IMR-90 (cell line): ENCODE measurements around the gene GPR179. TPM values are rescaled to one million over a fixed set of nuclear protein-coding genes. Genes with fewer than 3 reads are reported as not detected.

ENCODE experiments used
- ATAC-seq: fragments of 200-7000 bp; cut with Tn5 transposase; 2 replicates; pipeline ENCODE4 v1.9.1; 2020; ENCODE audit warnings: low read depth, mild to moderate bottlenecking, moderate library complexity
- BruUV-seq: library from RNA; stranded (reverse); fragments of 400-500 nt; replicated peaks from 2 replicates; lab custom pipeline; 2021; lab: Mats Ljungman, UMichigan
- CTCF ChIA-PET: fragments of 300-600 bp; formaldehyde crosslinking; extraction: SDS; loops from one replicate; lab custom pipeline; 2021; ENCODE audit warnings: antibody characterized with exemption; lab: Yijun Ruan, JAX
- POLR2A ChIA-PET: fragments of 300-600 bp; sonication (Branson Sonifier 250); formaldehyde crosslinking; loops from one replicate; lab custom pipeline; 2022; ENCODE audit warnings: antibody characterized with exemption; ENCODE audit not compliant: unreplicated experiment; lab: Charles Lee
- DNase-seq: peaks from one replicate; pipeline ENCODE4 v3.0.0; 2013
- H2AFZ ChIP-seq: replicated peaks from 2 replicates; pipeline ENCODE3; 2013; ENCODE audit warnings: low read length, mild to moderate bottlenecking; ENCODE audit not compliant: poor library complexity
- H2AK5ac ChIP-seq: 2 replicates; pipeline ENCODE4 v1.6.1; 2013; ENCODE audit warnings: low read depth, low read length, inconsistent platforms
- H2AK9ac ChIP-seq: replicated peaks from 2 replicates; pipeline ENCODE3; 2013; ENCODE audit warnings: mild to moderate bottlenecking, low read depth, low read length, moderate library complexity; ENCODE audit not compliant: poor library complexity
- H2BK120ac ChIP-seq: 2 replicates; pipeline ENCODE4 v1.6.1; 2013; ENCODE audit warnings: low read depth, low read length, inconsistent platforms
- H2BK15ac ChIP-seq: 3 replicates; pipeline ENCODE4 v1.6.1; 2013; ENCODE audit warnings: low read depth, low read length, inconsistent platforms
- H2BK20ac ChIP-seq: 2 replicates; pipeline ENCODE4 v1.6.1; 2013; ENCODE audit warnings: low read depth, mild to moderate bottlenecking, inconsistent platforms, low read length, moderate library complexity
- H2BK5ac ChIP-seq: 2 replicates; pipeline ENCODE4 v1.6.1; 2013; ENCODE audit warnings: mild to moderate bottlenecking, low read depth, low read length, inconsistent platforms; ENCODE audit not compliant: poor library complexity, severe bottlenecking
- H3K14ac ChIP-seq: replicated peaks from 2 replicates; pipeline ENCODE4 v1.6.1; 2013; ENCODE audit warnings: low read depth, low read length, inconsistent platforms
- H3K18ac ChIP-seq: 2 replicates; pipeline ENCODE4 v1.6.1; 2013; ENCODE audit warnings: low read depth, low read length, control low read depth
- H3K23ac ChIP-seq: 2 replicates; pipeline ENCODE4 v1.6.1; 2013; ENCODE audit warnings: low read depth, low read length, inconsistent platforms
- H3K27ac ChIP-seq: 2 replicates; pipeline ENCODE4 v1.5.1; 2013; ENCODE audit warnings: mild to moderate bottlenecking, control low read depth, low read length; ENCODE audit not compliant: insufficient read depth
- H3K27me3 ChIP-seq: 2 replicates; pipeline ENCODE4 v1.6.1; 2013; ENCODE audit warnings: low read length; ENCODE audit not compliant: control insufficient read depth, insufficient read depth
- H3K36me3 ChIP-seq: 2 replicates; pipeline ENCODE4 v1.6.1; 2013; ENCODE audit warnings: low read length, mixed read lengths; ENCODE audit not compliant: control insufficient read depth, insufficient read depth
- H3K4ac ChIP-seq: 2 replicates; pipeline ENCODE4 v1.6.1; 2013; ENCODE audit warnings: low read depth, low read length, inconsistent platforms
- H3K4me1 ChIP-seq: 2 replicates; pipeline ENCODE4 v1.6.1; 2013; ENCODE audit warnings: low read length, mixed read lengths; ENCODE audit not compliant: control insufficient read depth, insufficient read depth
- H3K4me2 ChIP-seq: 2 replicates; pipeline ENCODE4 v1.6.1; 2013; ENCODE audit warnings: low read depth, mild to moderate bottlenecking, control low read depth, low read length, moderate library complexity
- H3K4me3 ChIP-seq: 2 replicates; pipeline ENCODE4 v1.5.1; 2013; ENCODE audit warnings: low read depth, mild to moderate bottlenecking, control low read depth, low read length, moderate library complexity; ENCODE audit not compliant: insufficient read depth
- H3K56ac ChIP-seq: 2 replicates; pipeline ENCODE4 v1.6.1; 2013; ENCODE audit warnings: low read length, inconsistent platforms; ENCODE audit not compliant: insufficient read depth; ENCODE audit errors: extremely low read depth
- H3K79me1 ChIP-seq, 2 experiments: 2 replicates each; pipeline ENCODE4 v1.6.1; 2013; ENCODE audit warnings: low read length in 2 of 2, inconsistent platforms in 1 of 2, low read depth in 1 of 2
- H3K9ac ChIP-seq: 2 replicates; pipeline ENCODE4 v1.6.1; 2013; ENCODE audit warnings: low read depth, low read length, control low read depth
- H3K9me1 ChIP-seq: 2 replicates; pipeline ENCODE4 v1.6.1; 2013; ENCODE audit warnings: low read length, inconsistent platforms; ENCODE audit not compliant: insufficient read depth
- H3K9me3 ChIP-seq: 2 replicates; pipeline ENCODE4 v1.6.1; 2013; ENCODE audit warnings: low read length; ENCODE audit not compliant: control insufficient read depth, insufficient read depth
- H4K20me1 ChIP-seq: 2 replicates; pipeline ENCODE4 v1.6.1; 2013; ENCODE audit warnings: low read length, inconsistent platforms; ENCODE audit not compliant: insufficient read depth
- H4K5ac ChIP-seq: 2 replicates; pipeline ENCODE4 v1.6.1; 2013; ENCODE audit warnings: mild to moderate bottlenecking, low read depth, low read length, control low read depth
- H4K8ac ChIP-seq, 2 experiments: 2 replicates each; pipeline ENCODE4 v1.6.1; 2013; ENCODE audit warnings: low read depth in 2 of 2, low read length in 2 of 2, control low read depth in 1 of 2, inconsistent platforms in 1 of 2
- H4K91ac ChIP-seq: 2 replicates; pipeline ENCODE4 v1.6.1; 2013; ENCODE audit warnings: low read depth, low read length, inconsistent platforms; ENCODE audit not compliant: insufficient read depth
- BHLHE40 ChIP-seq: fragments of 150-350 bp; IDR thresholded peaks from 2 replicates; pipeline ENCODE4 v1.6.1; 2016; ENCODE audit warnings: mild to moderate bottlenecking, low read depth, low read length
- CEBPB ChIP-seq: IDR thresholded peaks from 2 replicates; pipeline ENCODE4 v1.6.1; 2012; ENCODE audit warnings: low read depth, low read length, improper control_type of control experiment
- MXI1 ChIP-seq: IDR thresholded peaks from 2 replicates; pipeline ENCODE4 v1.6.1; 2012; ENCODE audit warnings: low read depth, mild to moderate bottlenecking, low read length, moderate library complexity, borderline replicate concordance
- NFE2L2 ChIP-seq: fragments of 150-350 bp; IDR thresholded peaks from 2 replicates; pipeline ENCODE4 v1.6.1; 2016; ENCODE audit warnings: low read depth, mild to moderate bottlenecking, low read length
- RAD21 ChIP-seq: IDR thresholded peaks from 2 replicates; pipeline ENCODE4 v1.6.1; 2012; ENCODE audit warnings: low read length, improper control_type of control experiment
- RCOR1 ChIP-seq: IDR thresholded peaks from 2 replicates; pipeline ENCODE4 v1.6.1; 2012; ENCODE audit warnings: mild to moderate bottlenecking, low read length, improper control_type of control experiment; ENCODE audit not compliant: insufficient replicate concordance
- SMC3 ChIP-seq: fragments of 150-350 bp; IDR thresholded peaks from 2 replicates; pipeline ENCODE4 v1.6.1; 2016; ENCODE audit warnings: low read depth, mild to moderate bottlenecking, antibody characterized with exemption, low read length, moderate library complexity
- WGBS, 2 experiments: methylation state at CpG; one replicate each; pipeline versions ENCODE4 v1.1.5 to v1.1.7; 2013; ENCODE audit warnings: missing lambda C conversion rate in 2 of 2; ENCODE audit not compliant: insufficient read length in 1 of 2; ENCODE audit errors: extremely low coverage in 2 of 2; 5-methylcytosine and 5-hydroxymethylcytosine counted together
- dilution Hi-C: fragments of 300-500 bp; cut with HindIII; formaldehyde crosslinking; loops from one replicate; pipeline ENCODE4 v1.14.3; 2018; ENCODE audit warnings: low sequenced_read_pairs; ENCODE audit not compliant: unreplicated experiment
- in situ Hi-C: fragments of 300-500 bp; cut with MboI; formaldehyde crosslinking; loops from 3 replicates; pipeline ENCODE4 v1.14.3; 2019; ENCODE audit warnings: low sequenced_read_pairs, inconsistent platforms, mixed read lengths
- intact Hi-C: fragments of 100-400 bp; cut with micrococcal nuclease; formaldehyde crosslinking; loops from 2 replicates; pipeline ENCODE4 v1.10.0; 2022
- polyA plus RNA-seq, 3 experiments: library from polyadenylated mRNA; depleted of rRNA; stranded (reverse); fragments of >200 nt; gene quantifications; 2 replicates each; pipeline ENCODE4 v1.2.3, GENCODE V29; 2012; ENCODE audit warnings: low replicate concordance in 1 of 3
- total RNA-seq: library from RNA; depleted of rRNA; stranded (reverse); fragments of >200 nt; gene quantifications from 2 replicates; pipeline ENCODE4 v1.2.3, GENCODE V29; 2012
- TF ChIP-seq, protein P1 (sequence below): conservative IDR thresholded peaks from 2 replicates; pipeline ENCODE4 v1.5.1; 2012; ENCODE audit warnings: mild to moderate bottlenecking, low read depth, low read length, improper control_type of control experiment

The GPR179 gene
- total and polyA plus RNA-seq, 2 of the 4 experiments (the other 2 are of a cell fraction): not detected

DNA sequence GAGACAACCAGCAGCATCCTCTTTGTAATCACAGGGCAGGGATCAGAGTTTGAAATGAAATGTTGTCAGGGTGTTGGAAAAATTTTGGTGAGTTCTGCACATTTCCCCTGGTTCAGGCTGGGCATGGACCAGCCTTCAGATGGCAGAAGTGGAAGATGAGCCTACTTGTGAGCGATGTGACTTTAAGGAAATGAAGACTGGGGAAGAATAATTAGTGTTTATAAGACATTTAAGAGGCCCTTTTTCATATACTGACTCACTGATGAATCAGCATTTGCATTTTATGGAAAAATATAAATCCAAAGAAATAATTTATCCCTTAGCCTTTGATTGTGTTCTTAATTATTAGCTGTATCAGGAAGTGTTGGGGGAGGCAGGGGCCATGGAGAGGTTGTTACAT, 20.9 kb downstream of the GPR179 start:
- Histone ChIP-seq H3K56ac (no peak overlapping the region), H3K4me2 (no peak overlapping the region; the same call in 1 of the 2 replicates), H3K27ac (peak overlapping the region; percentile 70; the same call in 1 of the 2 replicates), H3K4me1 (peaks cover 12% of the 10 kb centered on the region), H3K4ac (no peak overlapping the region), H3K9me1 (0 out of 2 replicates have a peak, but pooled peaks cover 5% of the 10 kb centered on the region), H4K20me1 (no peaks in the 10 kb centered on the region; the same call in 1 of the 2 replicates), H2BK5ac (peak overlapping the region; percentile 69), H3K9ac (no peak overlapping the region), H4K5ac (no peak overlapping the region), H3K14ac (no peak overlapping the region), H2AFZ (no peak overlapping the region), H4K91ac (no peak overlapping the region), H3K4me3 (no peak overlapping the region), H3K36me3 (peaks cover 13% of the 10 kb centered on the region), H2BK20ac (no peak overlapping the region), H2BK120ac (no peak overlapping the region), H3K79me1 (no peaks in the 10 kb centered on the region; a peak in 1 of 4 replicates), H2AK5ac (no peak overlapping the region), H3K9me3 (no peaks in the 10 kb centered on the region), H3K18ac (no peak overlapping the region), H3K27me3 (peaks cover 7% of the 10 kb centered on the region; the same call in 1 of the 2 replicates), H3K23ac (no peak overlapping the region), H2BK15ac (no peak overlapping the region), H2AK9ac (no peak overlapping the region), H4K8ac (no peak overlapping the region)
- in situ Hi-C loops (no loop called here), intact Hi-C loops (no loop called here), dilution Hi-C loops (no loop called here)
- ATAC-seq: peak; percentile 65
- TF ChIP-seq CEBPB: no peak
- no peak for TF ChIP-seq MXI1
- TF ChIP-seq, protein P1, sequence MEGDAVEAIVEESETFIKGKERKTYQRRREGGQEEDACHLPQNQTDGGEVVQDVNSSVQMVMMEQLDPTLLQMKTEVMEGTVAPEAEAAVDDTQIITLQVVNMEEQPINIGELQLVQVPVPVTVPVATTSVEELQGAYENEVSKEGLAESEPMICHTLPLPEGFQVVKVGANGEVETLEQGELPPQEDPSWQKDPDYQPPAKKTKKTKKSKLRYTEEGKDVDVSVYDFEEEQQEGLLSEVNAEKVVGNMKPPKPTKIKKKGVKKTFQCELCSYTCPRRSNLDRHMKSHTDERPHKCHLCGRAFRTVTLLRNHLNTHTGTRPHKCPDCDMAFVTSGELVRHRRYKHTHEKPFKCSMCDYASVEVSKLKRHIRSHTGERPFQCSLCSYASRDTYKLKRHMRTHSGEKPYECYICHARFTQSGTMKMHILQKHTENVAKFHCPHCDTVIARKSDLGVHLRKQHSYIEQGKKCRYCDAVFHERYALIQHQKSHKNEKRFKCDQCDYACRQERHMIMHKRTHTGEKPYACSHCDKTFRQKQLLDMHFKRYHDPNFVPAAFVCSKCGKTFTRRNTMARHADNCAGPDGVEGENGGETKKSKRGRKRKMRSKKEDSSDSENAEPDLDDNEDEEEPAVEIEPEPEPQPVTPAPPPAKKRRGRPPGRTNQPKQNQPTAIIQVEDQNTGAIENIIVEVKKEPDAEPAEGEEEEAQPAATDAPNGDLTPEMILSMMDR: no peak
- no peak for TF ChIP-seq NFE2L2
- TF ChIP-seq BHLHE40: no peak
- TF ChIP-seq SMC3: no peak
- TF ChIP-seq RAD21: no peak
- TF ChIP-seq RCOR1: no peak
- ChIA-PET CTCF (interaction anchor here (1.2 kb wide), 1 partner anchor 9 kb away, joined by 5 read pairs; no protein-coding TSS in a partner anchor), POLR2A (no interaction called here)
- no CpG with 5 or more reads among the region's 1 CpG for WGBS, 2 experiments
- peak; percentile 62 for DNase-seq
- BruUV-seq: no TSS peak
